ENCODE results near the gene VRK2.
"Not testable (repeated sequence)": the region's sequence is repeated elsewhere in the genome, so short reads cannot be mapped to it uniquely, and the experiment has no call there.

Gene VRK2

DNA sequence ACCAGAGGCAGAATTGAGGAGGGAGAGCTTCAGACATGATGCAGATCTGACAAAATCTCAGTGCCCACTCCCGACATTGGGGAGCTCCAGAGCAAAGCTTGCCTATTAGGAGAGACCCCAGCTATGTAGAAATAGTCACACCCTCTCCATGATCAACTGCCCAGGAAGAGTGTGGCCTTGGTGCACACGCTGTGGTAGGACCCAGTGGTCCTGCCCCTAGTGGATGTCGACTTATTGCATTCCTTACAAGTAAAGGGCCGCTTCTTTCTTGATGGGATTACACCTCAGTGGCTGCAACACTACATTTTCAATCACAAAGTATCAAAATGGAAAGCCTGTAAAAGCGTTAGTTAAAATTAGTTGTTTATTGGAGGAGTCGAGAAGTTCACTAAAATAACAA is 64.2 kb downstream of the VRK2 start:
- no peak overlapping the region for H3K4me3 ChIP-seq (ENCODE audit: control insufficient read depth, low read depth, low read length)
- DNase-seq (ENCODE audit: low read depth), result no peak
- TF ChIP-seq, protein P1, sequence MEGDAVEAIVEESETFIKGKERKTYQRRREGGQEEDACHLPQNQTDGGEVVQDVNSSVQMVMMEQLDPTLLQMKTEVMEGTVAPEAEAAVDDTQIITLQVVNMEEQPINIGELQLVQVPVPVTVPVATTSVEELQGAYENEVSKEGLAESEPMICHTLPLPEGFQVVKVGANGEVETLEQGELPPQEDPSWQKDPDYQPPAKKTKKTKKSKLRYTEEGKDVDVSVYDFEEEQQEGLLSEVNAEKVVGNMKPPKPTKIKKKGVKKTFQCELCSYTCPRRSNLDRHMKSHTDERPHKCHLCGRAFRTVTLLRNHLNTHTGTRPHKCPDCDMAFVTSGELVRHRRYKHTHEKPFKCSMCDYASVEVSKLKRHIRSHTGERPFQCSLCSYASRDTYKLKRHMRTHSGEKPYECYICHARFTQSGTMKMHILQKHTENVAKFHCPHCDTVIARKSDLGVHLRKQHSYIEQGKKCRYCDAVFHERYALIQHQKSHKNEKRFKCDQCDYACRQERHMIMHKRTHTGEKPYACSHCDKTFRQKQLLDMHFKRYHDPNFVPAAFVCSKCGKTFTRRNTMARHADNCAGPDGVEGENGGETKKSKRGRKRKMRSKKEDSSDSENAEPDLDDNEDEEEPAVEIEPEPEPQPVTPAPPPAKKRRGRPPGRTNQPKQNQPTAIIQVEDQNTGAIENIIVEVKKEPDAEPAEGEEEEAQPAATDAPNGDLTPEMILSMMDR (IDR thresholded peaks at IDR 0.05; ENCODE audit: control insufficient read depth, insufficient read depth, low read depth, low read length, missing control alignments), result no peak

DNA sequence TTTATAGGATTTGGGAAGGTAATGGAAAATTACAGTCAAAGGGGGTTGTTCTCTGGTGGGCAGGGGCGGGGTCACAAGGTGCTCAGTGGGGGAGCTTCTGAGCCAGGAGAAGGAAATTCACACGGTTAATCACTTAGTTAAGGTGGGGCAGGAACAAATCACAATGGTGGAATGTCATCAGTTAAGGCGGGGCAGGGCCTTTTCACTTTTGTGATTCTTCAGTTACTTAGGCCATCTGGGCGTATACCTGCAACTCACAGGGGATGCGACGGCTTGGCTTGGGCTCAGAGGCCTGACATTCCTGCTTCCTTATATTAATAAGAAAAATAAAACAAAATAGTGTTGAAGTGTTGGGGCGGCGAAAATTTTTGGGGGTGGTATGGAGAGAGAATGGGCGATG is 67.0 kb downstream of the VRK2 start:
- not testable (repeated sequence) for H3K4me3 ChIP-seq (ENCODE audit: control insufficient read depth, low read depth, low read length); DNase-seq (ENCODE audit: low read depth)

DNA sequence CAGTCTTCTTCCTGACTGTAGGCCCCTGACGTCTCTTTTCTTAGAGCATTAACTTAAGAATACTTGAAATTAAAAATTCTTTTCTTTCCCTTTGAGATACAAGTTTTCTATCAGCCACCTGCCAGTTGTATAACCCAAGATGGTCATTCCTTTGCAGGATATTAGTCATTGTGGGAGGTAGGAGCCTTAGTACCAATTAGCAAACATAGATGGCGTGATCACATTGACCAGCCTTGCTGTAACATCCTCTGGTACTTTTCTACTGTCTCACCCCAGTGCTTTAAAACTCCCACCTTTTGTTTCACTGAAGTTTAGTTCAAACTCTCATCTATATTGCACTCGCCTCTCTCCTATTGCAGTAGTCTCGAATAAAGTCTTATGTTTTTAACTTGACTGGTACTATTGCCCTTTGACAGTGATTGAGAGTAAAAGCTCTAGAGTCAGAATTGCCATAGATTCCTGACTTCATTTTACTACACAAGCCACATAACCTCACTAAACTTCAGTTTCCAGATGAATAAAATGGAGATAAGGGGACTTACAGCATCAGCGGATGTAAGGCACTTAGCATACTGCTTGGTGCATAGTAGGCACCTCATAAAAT is 74.1 kb downstream of the VRK2 start:
- H3K4me3 ChIP-seq (ENCODE audit: control insufficient read depth, low read depth, low read length), result no peak overlapping the region
- TF ChIP-seq, protein P1 (IDR thresholded peaks at IDR 0.05; ENCODE audit: control insufficient read depth, insufficient read depth, low read depth, low read length, missing control alignments), result no peak
- DNase-seq (ENCODE audit: low read depth), result no peak

DNA sequence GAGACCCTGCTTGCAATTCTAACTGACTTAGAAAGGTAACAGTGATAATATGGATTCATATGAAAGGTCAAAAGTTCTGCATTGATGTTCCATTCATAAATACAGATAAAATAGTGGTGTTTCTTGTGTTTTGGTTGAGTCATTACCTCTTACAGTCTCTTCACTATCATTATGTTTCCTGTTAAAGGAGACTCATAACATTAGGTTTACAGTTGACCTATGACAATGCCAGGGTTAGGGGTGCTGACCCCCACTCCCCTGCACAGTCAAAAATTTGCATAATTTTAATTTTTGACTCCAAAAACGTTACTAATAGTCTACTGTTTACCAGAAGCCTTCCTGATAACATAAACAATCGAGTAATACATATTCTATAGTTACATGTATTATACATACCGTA is 75.4 kb downstream of the VRK2 start:
- DNase-seq (ENCODE audit: low read depth), result no peak
- H3K4me3 ChIP-seq (ENCODE audit: control insufficient read depth, low read depth, low read length), result no peak overlapping the region
- TF ChIP-seq, protein P1 (IDR thresholded peaks at IDR 0.05; ENCODE audit: control insufficient read depth, insufficient read depth, low read depth, low read length, missing control alignments), result no peak

DNA sequence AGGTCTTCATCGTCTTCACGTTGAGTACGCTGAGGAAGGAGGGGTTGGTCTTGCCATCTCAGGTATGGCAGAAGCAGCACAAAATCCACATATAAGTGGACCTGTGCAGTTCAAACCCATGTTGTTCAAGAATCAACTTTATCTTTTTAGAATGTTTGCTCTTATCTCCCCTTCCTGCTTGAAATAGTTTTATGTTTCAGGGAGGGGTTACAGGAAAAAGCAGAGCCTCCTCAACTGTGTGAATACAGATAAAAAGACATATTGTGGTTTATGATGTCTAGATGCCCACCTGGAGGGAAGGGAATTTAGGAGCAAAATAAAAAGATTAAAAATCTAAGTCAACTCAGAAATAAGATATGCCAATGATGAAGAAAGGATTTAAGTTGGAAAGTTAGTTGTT is 75.9 kb downstream of the VRK2 start:
- no peak for DNase-seq (ENCODE audit: low read depth)
- TF ChIP-seq, protein P1 (IDR thresholded peaks at IDR 0.05; ENCODE audit: control insufficient read depth, insufficient read depth, low read depth, low read length, missing control alignments), result no peak
- no peak overlapping the region for H3K4me3 ChIP-seq (ENCODE audit: control insufficient read depth, low read depth, low read length)

DNA sequence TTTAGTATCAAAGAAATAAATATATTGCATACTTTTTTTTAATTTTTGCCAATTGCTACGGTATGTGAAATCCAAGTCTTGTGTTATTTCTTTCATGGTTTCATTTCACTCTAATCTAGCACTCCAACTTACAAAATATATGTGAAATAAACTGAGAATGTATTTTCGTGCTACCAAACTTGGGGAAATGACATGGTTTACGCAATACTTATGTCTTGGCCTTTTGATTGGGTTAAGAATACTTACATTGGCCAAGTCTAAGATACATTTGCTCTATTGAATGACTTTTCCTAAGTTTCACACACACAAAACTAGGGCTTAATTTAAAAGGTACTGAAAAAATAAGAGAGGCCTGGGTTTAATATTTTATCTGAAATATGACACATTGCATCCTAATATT is 80.5 kb downstream of the VRK2 start:
- TF ChIP-seq, protein P1 (IDR thresholded peaks at IDR 0.05; ENCODE audit: control insufficient read depth, insufficient read depth, low read depth, low read length, missing control alignments), result no peak
- no peak for DNase-seq (ENCODE audit: low read depth)
- no peak overlapping the region for H3K4me3 ChIP-seq (ENCODE audit: control insufficient read depth, low read depth, low read length)

DNA sequence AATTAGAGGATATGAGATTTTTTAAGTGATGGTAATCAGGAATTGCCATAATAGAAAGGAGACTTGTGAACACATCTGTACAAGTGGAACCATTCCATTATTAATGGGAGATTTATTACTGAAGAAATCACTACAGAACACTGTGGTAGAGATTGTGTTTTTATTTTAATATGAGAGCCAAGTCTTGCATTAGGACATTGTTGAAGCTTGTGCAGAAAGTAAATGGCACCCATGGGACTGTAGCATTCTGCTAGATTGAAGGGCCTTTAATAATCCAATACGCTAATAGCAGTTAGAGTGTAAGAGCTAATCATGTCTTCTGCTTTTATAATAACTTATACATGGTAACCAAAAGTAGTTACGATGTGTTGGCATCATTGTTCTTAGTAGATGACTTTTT is 83.6 kb downstream of the VRK2 start:
- no peak for DNase-seq (ENCODE audit: low read depth)
- TF ChIP-seq, protein P1 (IDR thresholded peaks at IDR 0.05; ENCODE audit: control insufficient read depth, insufficient read depth, low read depth, low read length, missing control alignments), result no peak
- no peak overlapping the region for H3K4me3 ChIP-seq (ENCODE audit: control insufficient read depth, low read depth, low read length)

Data from AG09309 (cell line).